Measurements from ENCODE around the gene PPM1N. TPM values are rescaled to one million over a fixed set of nuclear protein-coding genes. Genes with fewer than 3 reads are reported as not detected.

Gene PPM1N
- total and polyA plus RNA-seq, 2 of the 13 experiments (the other 11 are each of a cell fraction or from before 2014, with no cell fraction given), result 0.31 to 1.8 TPM

GRCh38 chr19:45509692-45510015 is 11.4 kb downstream of the PPM1N start:
- Histone ChIP-seq H2AFZ (ENCODE audit: low read length) (no peak overlapping the region), H3K79me2 (ENCODE audit: insufficient read depth, low read length) (peaks cover 58% of the 10 kb centered on the region), H3K4me1 (ENCODE audit: insufficient read depth, low read length) (peaks cover 65% of the 10 kb centered on the region), H3K9me3 (ENCODE audit: low read length) (no peaks in the 10 kb centered on the region), H3K27me3 (ENCODE audit: control insufficient read depth in 1 of 2, insufficient read depth in 2 of 2, low read length in 2 of 2) (no peaks in the 10 kb centered on the region; a peak in 1 of 5 replicates), H3K4me3 (replicated peaks in 1 of 3; ENCODE audit: insufficient read depth in 1 of 3, low read depth in 2 of 3, low read length in 3 of 3) (peak overlapping the region; percentile 92 to 100 (median 96)), H3K4me2 (ENCODE audit: low read depth, low read length) (peak overlapping the region; percentile 99), H3K36me3 (replicated peaks in 1 of 2; ENCODE audit: control insufficient read depth in 1 of 2, insufficient read depth in 2 of 2, low read length in 2 of 2) (peaks cover 4 to 6% of the 10 kb centered on the region in 2 experiments; a peak in 1 of 5 replicates), H4K20me1 (ENCODE audit: insufficient read depth, low read length) (0 out of 2 replicates have a peak, but pooled peaks cover 5% of the 10 kb centered on the region), H3K9ac (ENCODE audit: insufficient read depth, low read depth, low read length) (peak overlapping the region; percentile 71), H3K27ac (ENCODE audit: extremely low read length, insufficient read depth, low read length) (peak overlapping the region; percentile 77)
- ATAC-seq (no peak), DNase-seq (ENCODE audit: low spot score) (no peak), FAIRE-seq (peak; percentile 21)
- 0% methylated on average over 2 of the region's 3 CpGs for WGBS (ENCODE audit: low lambda C conversion rate)
- POLR2A ChIA-PET, result interaction anchor here (0.5 to 1.2 kb wide), 3 partner anchors 12 to 719 kb away, joined by 3 to 4 read pairs (median 3); partner anchors contain the start of genes QPCTL, RTN2 and SNRPD2
- CTCF ChIA-PET (ENCODE audit: low intra/inter-chr PET ratio, low total read pairs), result interaction anchor here (1.2 kb wide), 1 partner anchor 24 kb away, joined by 4 read pairs; no protein-coding TSS in a partner anchor
- in situ Hi-C loops (cut with HindIII; ENCODE audit: extremely low pct_ligation_motif_present, low pct_unique_long_range_greater_than_20kb), result no loop called here
- intact Hi-C loops (cut with micrococcal nuclease; ENCODE audit: unreplicated experiment), result no loop called here
- no TSS peak for BruUV-seq (replicated peaks)
- TF ChIP-seq ZUFSP (CRISPR knock-in tag; IDR thresholded peaks at IDR 0.05; ENCODE audit: borderline replicate concordance) (no peak), ZNF576 (CRISPR knock-in tag; IDR thresholded peaks at IDR 0.05) (no peak), KLF16 (CRISPR knock-in tag; IDR thresholded peaks at IDR 0.05) (peak in 1 of 2 experiments; percentile 9; a peak in 1 of 4 replicates), MYC (CRISPR knock-in tag; IDR thresholded peaks at IDR 0.05; ENCODE audit: borderline replicate concordance) (no peak), ZNF501 (CRISPR knock-in tag; IDR thresholded peaks at IDR 0.05) (no peak; the same call in 1 of the 2 replicates), POLR2A (IDR thresholded peaks at IDR 0.05; ENCODE audit: insufficient read depth in 1 of 2, low read depth in 2 of 2, low read length in 2 of 2) (0 out of 4 replicates have a peak, but pooled peaks of 1 of the 2 experiments have one; percentile 1), GATAD2A (CRISPR knock-in tag; IDR thresholded peaks at IDR 0.05) (0 out of 2 replicates have a peak, but pooled peaks have one; percentile 7), ZNF562 (CRISPR knock-in tag; IDR thresholded peaks at IDR 0.05; ENCODE audit: borderline replicate concordance) (no peak), AKAP8 (CRISPR knock-in tag; IDR thresholded peaks at IDR 0.05) (0 out of 2 replicates have a peak, but pooled peaks have one; percentile 3), SSRP1 (CRISPR knock-in tag; IDR thresholded peaks at IDR 0.05) (0 out of 2 replicates have a peak, but pooled peaks have one; percentile 7), ZNF607 (CRISPR knock-in tag; IDR thresholded peaks at IDR 0.05; ENCODE audit: borderline replicate concordance) (0 out of 2 replicates have a peak, but pooled peaks have one; percentile 24), POLR2G (IDR thresholded peaks at IDR 0.05; ENCODE audit: low read depth, low read length) (peak; percentile 3; the same call in 1 of the 2 replicates), ZNF558 (CRISPR knock-in tag; IDR thresholded peaks at IDR 0.05; ENCODE audit: borderline replicate concordance) (no peak), KDM6A (CRISPR knock-in tag; IDR thresholded peaks at IDR 0.05; ENCODE audit: low read depth) (no peak), GPBP1L1 (CRISPR knock-in tag; IDR thresholded peaks at IDR 0.05) (no peak), ZBTB44 (CRISPR knock-in tag; IDR thresholded peaks at IDR 0.05) (no peak), ZNF788 (CRISPR knock-in tag; IDR thresholded peaks at IDR 0.05; ENCODE audit: borderline replicate concordance) (no peak), ZNF639 (CRISPR knock-in tag; conservative IDR thresholded peaks at IDR 0.05) (no peak), NFYB (CRISPR knock-in tag; IDR thresholded peaks at IDR 0.05) (no peak)
